HG03378 (cell line): Measurements from ENCODE around the gene TRIM71.
"Not testable (repeated sequence)": the region's sequence is repeated elsewhere in the genome, so short reads cannot be mapped to it uniquely, and the experiment has no call there.

ENCODE experiments used
- ATAC-seq: cut with Tn5 transposase; IDR thresholded peaks from one replicate; pipeline ENCODE4 v1.9.1; 2021; ENCODE audit warnings: mild to moderate bottlenecking, moderate library complexity; ENCODE audit not compliant: unreplicated experiment

Gene TRIM71

DNA sequence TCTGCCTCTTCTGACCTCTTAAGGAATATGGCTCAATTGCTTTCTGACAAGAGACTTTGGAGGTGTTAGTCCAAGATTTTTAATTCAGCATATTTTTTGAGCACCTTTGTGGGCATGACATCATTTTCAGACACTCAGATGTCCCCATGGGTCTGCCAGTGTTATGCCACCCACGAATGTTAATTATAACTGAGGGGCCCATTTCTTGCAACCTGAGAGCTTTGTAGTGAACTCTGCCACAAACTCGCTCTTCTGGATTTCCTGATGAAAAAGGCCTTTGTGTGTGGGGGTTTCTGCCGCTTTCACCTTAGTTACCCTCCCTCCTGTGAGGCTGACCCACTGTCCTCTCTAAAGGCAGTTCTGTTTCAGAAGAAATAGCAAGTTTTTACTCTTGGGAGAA, 69.1 kb downstream of the TRIM71 start:
- no peak for ATAC-seq

DNA sequence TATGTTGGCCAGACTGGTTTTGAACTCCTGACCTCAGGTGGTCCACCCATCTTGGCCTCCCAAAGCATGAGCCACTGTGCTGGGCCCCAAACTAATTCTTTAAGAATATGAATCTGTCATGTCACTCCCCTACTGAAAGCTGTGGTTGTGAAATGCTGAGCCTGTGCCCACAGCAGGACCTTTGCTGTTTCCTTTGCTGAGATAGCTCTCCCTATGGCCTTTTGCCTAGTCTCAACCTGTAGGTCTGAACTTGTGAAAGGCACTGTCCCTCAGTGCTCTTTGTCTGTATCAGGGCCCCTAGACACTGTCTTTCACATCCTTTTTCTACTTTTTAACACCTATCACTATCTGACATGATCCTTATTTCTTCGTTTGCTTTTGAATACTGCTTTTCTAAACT, 70.9 kb downstream of the TRIM71 start:
- peak; percentile 92 for ATAC-seq

DNA sequence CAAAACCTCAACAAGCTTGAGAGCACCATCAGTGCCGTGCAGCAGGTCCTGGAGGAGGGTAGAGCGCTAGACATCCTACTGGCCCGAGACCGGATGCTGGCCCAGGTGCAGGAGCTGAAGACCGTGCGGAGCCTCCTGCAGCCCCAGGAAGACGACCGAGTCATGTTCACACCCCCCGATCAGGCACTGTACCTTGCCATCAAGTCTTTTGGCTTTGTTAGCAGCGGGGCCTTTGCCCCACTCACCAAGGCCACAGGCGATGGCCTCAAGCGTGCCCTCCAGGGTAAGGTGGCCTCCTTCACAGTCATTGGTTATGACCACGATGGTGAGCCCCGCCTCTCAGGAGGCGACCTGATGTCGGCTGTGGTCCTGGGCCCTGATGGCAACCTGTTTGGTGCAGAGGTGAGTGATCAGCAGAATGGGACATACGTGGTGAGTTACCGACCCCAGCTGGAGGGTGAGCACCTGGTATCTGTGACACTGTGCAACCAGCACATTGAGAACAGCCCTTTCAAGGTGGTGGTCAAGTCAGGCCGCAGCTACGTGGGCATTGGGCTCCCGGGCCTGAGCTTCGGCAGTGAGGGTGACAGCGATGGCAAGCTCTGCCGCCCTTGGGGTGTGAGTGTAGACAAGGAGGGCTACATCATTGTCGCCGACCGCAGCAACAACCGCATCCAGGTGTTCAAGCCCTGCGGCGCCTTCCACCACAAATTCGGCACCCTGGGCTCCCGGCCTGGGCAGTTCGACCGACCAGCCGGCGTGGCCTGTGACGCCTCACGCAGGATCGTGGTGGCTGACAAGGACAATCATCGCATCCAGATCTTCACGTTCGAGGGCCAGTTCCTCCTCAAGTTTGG, 72.9 kb downstream of the TRIM71 start:
- no peak for ATAC-seq

GRCh38 chr3:32891365-32891764, 73.6 kb downstream of the TRIM71 start:
- ATAC-seq = no peak

GRCh38 chr3:32892625-32893598, 75.1 kb downstream of the TRIM71 start:
- ATAC-seq = no peak

DNA sequence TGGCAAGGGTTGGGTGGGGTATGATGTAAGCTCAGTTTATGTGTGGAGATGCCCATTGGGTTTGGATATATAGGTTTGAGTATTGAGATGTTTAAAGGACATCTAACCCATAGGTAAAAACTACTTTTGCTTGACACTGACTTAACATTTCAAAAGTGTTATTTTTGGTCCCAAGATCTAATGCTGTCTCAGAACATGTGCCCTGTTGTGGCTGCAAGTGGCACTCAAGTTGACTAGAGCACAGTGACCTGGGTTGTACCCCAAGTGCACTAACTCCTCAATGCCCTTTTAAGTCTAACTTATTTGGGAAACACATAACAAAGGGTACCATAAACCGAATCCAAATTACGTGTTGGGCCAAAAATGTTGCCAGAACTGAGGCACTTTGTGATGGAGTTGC, 77.2 kb downstream of the TRIM71 start:
- no peak for ATAC-seq

GRCh38 chr3:32895701-32896100, 77.9 kb downstream of the TRIM71 start:
- no peak for ATAC-seq

DNA sequence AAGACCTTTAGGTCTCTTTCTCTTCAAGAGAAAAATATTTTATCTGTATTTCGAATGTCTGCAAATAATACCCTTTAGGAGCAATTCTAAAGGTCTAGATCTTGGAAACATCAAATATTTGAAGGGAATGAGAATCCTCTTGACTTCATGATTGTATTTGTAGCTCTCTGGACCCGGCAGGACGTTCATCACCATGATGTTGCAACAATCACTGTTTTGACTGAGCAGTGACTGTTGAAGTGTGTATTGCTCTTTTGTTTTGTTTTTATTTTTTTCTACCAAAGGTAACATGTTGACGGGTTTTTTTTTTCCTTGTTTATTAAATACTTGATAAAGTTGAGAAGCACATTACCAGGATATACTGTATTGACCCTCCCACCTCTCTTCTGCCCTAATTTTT, 78.3 kb downstream of the TRIM71 start:
- no peak for ATAC-seq

DNA sequence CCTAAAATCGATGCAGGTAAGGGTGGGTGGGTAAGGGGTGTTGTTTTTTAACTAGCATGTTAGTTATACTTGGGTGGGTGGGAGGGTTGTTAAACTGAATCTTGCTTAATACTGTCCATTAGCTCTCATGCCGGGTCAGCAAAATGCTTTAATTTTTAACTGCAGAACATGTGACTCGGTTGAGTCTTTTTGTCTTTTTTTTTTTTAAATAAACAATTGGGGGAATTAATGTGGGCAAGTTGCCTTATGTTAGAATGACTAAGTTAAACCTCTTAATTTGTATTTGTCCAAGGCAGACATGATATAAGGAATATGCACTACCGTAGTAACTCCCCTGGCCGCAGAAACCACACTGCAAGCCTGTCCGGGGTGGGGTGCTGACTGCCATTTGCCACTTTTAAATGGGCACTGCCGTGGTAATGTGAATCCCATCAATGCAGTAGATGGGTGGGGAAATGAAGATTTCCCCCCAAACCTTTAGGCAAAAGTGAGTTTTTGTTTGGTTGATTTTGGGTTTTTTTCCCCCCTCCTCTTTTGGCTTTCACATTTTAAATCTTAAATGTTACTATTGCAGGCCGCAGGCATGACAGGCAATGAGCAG, 79.3 kb downstream of the TRIM71 start:
- no peak for ATAC-seq

DNA sequence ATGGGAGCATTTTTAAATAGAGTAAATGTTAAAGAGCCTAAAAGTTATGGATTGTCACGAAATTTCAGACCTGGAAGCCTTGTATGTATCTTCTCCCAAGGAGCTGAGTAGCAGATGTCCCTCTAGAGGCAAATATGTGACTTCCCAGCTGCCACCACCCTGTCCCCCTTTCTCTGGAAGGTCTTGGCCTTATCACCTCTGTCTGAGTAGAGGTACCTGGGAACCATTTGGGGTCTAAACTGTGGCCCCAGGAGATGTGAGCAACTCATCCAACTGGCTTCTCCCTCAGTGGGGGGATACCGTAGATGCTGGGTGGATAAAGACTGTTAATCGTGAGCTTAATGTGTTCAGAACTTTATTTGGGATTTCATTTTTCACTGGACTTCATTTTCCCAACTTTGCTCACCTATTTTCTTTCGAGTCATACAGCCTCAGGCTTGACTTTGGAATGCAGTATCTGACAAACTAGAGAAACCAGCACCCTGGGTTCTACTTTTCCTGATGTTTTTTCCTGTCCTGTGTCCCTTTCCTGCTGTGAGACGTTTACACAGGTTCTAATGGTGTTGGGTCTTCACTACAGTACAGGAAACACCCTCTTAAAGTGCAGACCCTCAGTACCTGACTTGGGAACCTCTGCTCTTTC, 80.3 kb downstream of the TRIM71 start:
- no peak for ATAC-seq

- no peak for ATAC-seq
Measured at GRCh38 chr3:32899265-32899664, 81.5 kb downstream of the TRIM71 start.

- ATAC-seq = no peak
Measured at GRCh38 chr3:32901005-32901932, 83.5 kb downstream of the TRIM71 start.

DNA sequence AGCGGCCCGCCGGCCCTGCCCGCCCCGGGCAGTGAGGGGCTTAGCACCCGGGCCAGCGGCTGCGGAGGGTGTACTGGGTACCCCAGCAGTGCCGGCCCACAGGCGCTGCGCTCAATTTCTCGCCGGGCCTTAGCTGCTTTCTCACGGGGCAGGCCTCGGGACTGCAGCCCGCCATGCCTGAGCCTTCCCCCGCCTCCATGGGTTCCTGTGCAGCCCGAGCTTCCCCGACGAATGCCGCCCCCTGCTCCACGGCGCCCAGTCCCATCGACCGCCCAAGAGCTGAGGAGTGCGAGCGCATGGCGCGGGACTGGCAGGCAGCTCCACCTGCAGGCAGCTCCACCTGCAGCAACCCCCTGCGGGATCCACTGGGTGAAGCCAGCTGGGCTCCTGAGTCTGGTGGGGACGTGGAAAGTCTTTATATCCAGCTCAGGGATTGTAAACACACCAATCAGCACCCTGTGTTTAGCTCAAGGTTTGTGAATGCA, 85.1 kb downstream of the TRIM71 start:
- not testable (repeated sequence) for ATAC-seq

GRCh38 chr3:32903953-32904352, 86.2 kb downstream of the TRIM71 start:
- ATAC-seq = no peak

GRCh38 chr3:32909999-32910398, 92.2 kb downstream of the TRIM71 start:
- ATAC-seq = no peak

DNA sequence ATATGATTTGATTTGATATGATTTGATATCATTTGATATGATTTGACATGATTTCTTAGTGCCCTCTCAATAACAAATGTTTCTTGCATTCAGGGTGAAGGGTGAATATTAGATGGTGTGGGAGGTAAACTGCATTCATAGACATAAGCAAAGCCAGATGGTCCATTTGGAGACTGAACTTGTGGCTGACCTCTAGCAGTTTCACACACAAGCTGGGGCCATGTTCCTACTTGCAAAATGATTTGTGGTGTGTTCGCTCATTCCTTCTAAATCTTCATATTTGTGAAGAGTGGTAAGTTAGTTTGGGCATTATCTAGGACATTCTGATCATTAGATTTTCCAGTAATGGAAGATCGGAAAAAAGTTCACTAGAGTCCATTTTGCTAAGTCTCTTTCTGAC, 93.2 kb downstream of the TRIM71 start:
- ATAC-seq = no peak

DNA sequence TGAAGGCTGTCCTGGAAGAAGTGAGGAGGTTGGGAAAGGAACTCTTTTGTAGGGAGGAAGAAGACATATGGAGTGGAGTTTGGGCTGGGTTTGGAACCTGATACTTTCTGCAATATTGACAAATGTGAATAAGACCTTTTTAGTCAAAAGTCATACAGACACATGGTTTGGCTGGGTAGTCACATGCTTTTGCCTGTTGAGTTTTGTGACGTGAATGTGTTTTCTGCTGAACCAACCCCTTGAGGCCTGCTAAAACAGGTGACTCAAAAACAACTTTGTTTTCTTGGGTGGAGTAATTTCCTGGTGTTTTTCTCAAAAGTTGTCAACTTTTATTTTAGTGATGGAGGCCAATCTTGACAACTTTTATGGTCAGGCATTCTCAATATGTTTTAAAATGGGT, 94.2 kb downstream of the TRIM71 start:
- ATAC-seq = no peak

DNA sequence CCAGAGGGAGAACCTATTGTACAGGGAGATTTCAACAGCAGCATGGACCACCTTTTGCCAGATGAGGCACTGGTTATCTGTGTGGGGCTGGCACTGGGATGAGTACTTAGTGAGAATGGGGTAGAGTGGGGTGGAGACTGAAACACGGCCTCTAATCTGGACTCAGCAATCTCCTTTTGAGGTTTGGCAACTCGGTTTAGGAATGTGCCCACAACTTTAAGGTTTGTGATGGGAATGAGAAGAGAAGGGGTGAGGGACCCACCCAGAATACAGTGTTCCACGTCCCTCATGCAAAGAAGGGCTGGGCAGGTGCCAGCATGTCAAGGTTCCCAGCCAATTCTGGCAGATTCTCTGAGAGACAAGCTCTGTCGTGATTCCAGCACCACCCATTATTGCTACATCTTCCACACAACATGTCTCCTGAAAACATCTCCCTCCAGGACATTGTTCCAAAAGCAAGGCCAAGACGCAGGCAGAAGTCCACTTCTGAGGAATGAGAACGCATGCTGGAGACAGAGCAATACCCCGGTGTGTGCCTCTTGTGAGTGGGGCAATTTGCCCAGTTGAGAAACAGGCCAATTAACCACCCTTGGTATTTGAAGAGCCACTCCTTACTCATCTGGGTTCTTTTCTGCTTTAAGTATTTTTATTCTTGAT, 96.1 kb downstream of the TRIM71 start:
- no peak for ATAC-seq

DNA sequence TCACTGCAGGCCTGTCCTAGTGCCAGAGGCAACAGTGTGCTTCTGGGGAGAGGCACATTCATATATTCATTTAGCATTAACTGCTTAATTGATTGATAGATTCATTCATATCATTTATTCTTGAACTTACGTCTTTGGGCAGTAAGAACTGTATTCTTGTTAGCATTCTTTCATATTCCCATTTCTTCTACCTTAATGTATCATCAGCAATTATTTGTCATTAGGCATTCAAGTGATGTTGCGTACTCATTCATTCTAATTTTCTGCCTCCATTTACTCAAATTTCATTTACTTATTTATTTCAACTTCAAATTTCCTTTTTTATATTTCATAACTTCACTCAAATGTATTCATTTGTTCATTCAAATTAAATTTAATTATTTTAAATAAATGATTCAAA, 102.1 kb downstream of the TRIM71 start:
- ATAC-seq = no peak
